Measurements from ENCODE around the gene THBS3. TPM values are rescaled to one million over a fixed set of nuclear protein-coding genes. Genes with fewer than 3 reads are reported as not detected.
A peak's percentile ranks its signal among the peaks of the same experiment; 100 is the strongest.
"Not testable (repeated sequence)": the region's sequence is repeated elsewhere in the genome, so short reads cannot be mapped to it uniquely, and the experiment has no call there.

THBS3 gene
- total RNA-seq, 1 donor from 2014 or later = 40.3 TPM

DNA sequence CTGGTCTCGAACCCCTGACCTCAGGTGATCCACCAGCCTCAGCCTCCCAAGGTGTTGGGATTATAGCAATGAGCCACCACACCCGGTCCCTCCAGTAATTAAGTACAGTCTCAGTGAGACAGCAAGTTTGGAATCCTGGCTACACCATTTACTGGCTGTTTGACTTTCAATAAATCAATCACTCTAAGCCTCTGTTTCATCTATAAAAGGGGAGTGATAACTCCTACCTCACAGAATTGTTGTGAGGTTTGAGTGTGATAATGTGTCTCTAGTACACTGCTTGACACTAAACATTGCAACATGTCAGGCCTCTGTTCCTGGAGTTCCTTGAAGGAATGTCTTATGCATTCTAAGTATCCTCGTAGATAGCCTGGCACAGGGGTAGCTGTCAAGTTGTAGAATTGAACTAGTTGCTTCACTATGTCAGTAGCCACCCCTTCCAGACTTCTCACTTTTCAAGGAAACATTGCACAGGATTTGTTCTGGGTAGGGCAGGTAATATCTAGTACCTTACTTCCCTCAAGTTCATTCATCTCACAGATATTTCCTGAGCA, 35.2 kb upstream of the THBS3 start:
- no peak for DNase-seq (ENCODE audit: low spot score in 2 of 2)
- Histone ChIP-seq H3K27me3 (no peaks in the 10 kb centered on the region), H3K4me1 (peaks cover 3 to 28% of the 10 kb centered on the region in 2 donors), H3K9me3 (no peaks in the 10 kb centered on the region), H3K4me3 (peak overlapping the region; percentile 69 to 80), H3K36me3 (peaks cover 11% of the 10 kb centered on the region in 2 donors), H3K27ac (peak overlapping the region; percentile 83 to 92)
- TF ChIP-seq, protein P1, sequence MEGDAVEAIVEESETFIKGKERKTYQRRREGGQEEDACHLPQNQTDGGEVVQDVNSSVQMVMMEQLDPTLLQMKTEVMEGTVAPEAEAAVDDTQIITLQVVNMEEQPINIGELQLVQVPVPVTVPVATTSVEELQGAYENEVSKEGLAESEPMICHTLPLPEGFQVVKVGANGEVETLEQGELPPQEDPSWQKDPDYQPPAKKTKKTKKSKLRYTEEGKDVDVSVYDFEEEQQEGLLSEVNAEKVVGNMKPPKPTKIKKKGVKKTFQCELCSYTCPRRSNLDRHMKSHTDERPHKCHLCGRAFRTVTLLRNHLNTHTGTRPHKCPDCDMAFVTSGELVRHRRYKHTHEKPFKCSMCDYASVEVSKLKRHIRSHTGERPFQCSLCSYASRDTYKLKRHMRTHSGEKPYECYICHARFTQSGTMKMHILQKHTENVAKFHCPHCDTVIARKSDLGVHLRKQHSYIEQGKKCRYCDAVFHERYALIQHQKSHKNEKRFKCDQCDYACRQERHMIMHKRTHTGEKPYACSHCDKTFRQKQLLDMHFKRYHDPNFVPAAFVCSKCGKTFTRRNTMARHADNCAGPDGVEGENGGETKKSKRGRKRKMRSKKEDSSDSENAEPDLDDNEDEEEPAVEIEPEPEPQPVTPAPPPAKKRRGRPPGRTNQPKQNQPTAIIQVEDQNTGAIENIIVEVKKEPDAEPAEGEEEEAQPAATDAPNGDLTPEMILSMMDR (IDR thresholded peaks at IDR 0.05) = no peak
- intact Hi-C loops (cut with DNase I) = no loop called here

- Histone ChIP-seq H3K27me3 (no peaks in the 10 kb centered on the region), H3K36me3 (peaks cover 11% of the 10 kb centered on the region in 2 donors), H3K4me3 (no peak overlapping the region), H3K27ac (no peak overlapping the region), H3K9me3 (no peaks in the 10 kb centered on the region), H3K4me1 (peaks cover 3 to 28% of the 10 kb centered on the region in 2 donors)
- intact Hi-C loops (cut with DNase I) = no loop called here
- no peak for DNase-seq (ENCODE audit: low spot score in 2 of 2)
- TF ChIP-seq, protein P1 (IDR thresholded peaks at IDR 0.05) = no peak
These were observed 34.2 kb upstream of the THBS3 start for GRCh38 chr1:155241841-155242264.

DNA sequence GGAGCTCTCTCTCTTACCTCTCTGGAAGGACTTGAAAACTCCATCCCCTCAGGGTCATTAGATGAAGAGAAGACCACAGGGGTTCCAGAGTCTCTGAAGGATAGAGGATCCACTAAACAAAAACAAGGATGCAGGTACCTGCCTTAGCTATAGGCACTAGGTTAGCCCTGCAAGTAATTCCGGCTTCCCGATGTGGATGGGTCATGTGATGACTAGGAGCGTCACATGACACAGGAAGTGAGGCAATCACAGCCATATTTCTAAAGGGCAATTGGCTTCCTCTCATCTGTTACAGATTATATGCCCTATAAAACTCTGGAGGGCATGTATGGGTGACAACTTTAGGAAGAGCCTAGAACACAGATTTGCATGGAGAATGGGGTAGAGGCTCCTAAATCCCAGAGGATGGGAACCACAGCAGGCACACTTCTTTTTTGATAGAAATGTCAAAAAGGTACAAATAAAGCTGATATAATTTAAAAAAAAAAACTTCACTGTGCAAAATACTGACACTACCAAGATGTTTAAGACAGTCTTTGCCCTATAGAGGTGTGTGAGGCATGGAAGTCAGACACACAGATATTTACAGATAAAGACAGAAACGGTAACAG, 33.5 kb upstream of the THBS3 start:
- peak in 1 of 2 donors; percentile 87 for DNase-seq (ENCODE audit: low spot score in 2 of 2)
- TF ChIP-seq, protein P1 (IDR thresholded peaks at IDR 0.05) = no peak
- H3K4me1 ChIP-seq = peaks cover 3 to 28% of the 10 kb centered on the region in 2 donors
- peak overlapping the region in 1 of 2 donors; percentile 46 for H3K27ac ChIP-seq
- H3K9me3 ChIP-seq = no peaks in the 10 kb centered on the region
- H3K4me3 ChIP-seq = peak overlapping the region; percentile 54 to 65
- intact Hi-C loops (cut with DNase I) = no loop called here
- peaks cover 18% of the 10 kb centered on the region in 2 donors for H3K36me3 ChIP-seq
- no peaks in the 10 kb centered on the region for H3K27me3 ChIP-seq

DNA sequence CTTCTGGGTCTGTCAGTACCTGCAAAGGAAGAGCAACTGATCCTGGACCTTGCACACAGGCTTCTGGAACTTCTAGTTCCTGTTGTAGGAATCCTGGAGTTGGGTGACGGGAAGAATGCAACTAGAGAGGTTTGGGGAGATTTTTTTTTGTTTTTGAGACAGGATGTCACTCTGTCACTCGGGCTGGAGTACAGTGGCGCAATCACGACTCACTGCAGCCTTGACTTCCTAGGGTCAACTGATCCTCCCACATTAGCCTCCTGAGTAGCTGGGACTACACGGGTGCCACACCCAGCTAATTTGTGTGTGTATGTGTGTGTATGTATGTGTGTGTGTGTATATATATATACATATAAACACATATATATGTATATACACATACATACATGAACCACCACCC, 28.8 kb upstream of the THBS3 start:
- H3K36me3 ChIP-seq = peaks cover 21 to 25% of the 10 kb centered on the region in 2 donors
- H3K4me1 ChIP-seq = peaks cover 6 to 18% of the 10 kb centered on the region in 2 donors
- DNase-seq (ENCODE audit: low spot score in 2 of 2) = no peak
- H3K27ac ChIP-seq = no peak overlapping the region
- intact Hi-C loops (cut with DNase I) = no loop called here
- TF ChIP-seq, protein P1 (IDR thresholded peaks at IDR 0.05) = no peak
- H3K27me3 ChIP-seq = no peaks in the 10 kb centered on the region
- H3K4me3 ChIP-seq = no peak overlapping the region
- no peaks in the 10 kb centered on the region for H3K9me3 ChIP-seq

- DNase-seq (ENCODE audit: low spot score in 2 of 2); H3K27me3 ChIP-seq; H3K9me3 ChIP-seq; H3K27ac ChIP-seq; intact Hi-C loops (cut with DNase I); H3K4me3 ChIP-seq: not testable (repeated sequence)
- Histone ChIP-seq H3K4me1 (peaks cover 3 to 16% of the 10 kb centered on the region in 2 donors), H3K36me3 (peaks cover 21 to 25% of the 10 kb centered on the region in 2 donors)
These were observed 27.7 kb upstream of the THBS3 start for GRCh38 chr1:155235375-155235774.

- H3K4me1 ChIP-seq = peaks cover 3 to 16% of the 10 kb centered on the region in 2 donors
- DNase-seq (ENCODE audit: low spot score in 2 of 2); H3K9me3 ChIP-seq; H3K27ac ChIP-seq; H3K27me3 ChIP-seq; H3K4me3 ChIP-seq; intact Hi-C loops (cut with DNase I): not testable (repeated sequence)
- H3K36me3 ChIP-seq = peaks cover 19 to 25% of the 10 kb centered on the region in 2 donors
These were observed 25.8 kb upstream of the THBS3 start for GRCh38 chr1:155233502-155233901.

DNA sequence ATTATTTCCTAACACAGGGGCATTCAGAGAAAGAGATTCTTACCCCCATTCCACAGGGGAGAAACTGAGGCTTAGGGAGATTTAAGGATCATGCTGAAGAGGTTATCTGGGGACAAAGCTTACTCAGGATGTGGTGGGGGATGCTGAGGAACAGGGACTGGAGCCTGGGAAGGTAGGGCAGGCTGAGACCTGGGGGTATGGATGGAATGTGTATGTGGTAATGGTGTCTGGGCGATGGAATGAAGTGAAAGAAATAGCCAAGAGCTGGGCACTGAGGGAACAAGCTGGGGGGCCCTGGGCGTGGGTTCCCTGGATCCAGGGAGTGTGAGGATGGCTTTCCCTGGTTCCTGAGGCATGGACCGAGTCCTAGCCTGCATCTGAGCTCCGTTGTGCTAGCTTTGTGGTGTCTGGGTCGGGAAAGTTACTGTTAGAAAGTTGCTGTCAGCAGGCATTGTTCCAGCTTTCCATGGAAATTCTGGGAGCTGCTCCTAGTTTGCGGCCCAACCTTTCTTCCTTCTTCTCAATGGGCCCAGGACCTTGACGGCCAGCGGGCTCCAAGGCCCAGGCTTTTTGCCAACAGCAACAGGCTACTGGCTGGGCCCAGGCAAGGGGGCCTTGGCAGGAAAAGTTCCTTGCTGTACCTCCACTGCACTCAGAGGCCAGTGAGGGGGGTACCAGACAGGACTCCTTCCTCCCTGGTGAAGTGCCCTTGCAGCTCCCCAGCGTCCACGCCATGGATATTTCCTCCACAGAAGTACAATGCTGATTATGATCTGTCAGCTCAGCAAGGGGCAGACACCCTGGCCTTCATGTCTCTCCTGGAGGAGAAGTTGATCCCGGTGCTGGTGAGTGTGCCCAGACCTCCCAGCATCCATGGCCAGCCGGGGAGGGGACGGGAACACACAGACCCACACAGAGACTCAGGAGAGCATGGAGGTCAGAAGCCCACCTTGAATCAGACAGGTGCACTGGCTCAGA, 24.6 kb upstream of the THBS3 start:
- H3K4me3 ChIP-seq; DNase-seq (ENCODE audit: low spot score in 2 of 2); H3K9me3 ChIP-seq; H3K27me3 ChIP-seq; intact Hi-C loops (cut with DNase I): not testable (repeated sequence)
- peaks cover 13 to 18% of the 10 kb centered on the region in 2 donors for H3K36me3 ChIP-seq
- peak overlapping the region; percentile 74 to 78 for H3K27ac ChIP-seq
- H3K4me1 ChIP-seq = peaks cover 3 to 21% of the 10 kb centered on the region in 2 donors

DNA sequence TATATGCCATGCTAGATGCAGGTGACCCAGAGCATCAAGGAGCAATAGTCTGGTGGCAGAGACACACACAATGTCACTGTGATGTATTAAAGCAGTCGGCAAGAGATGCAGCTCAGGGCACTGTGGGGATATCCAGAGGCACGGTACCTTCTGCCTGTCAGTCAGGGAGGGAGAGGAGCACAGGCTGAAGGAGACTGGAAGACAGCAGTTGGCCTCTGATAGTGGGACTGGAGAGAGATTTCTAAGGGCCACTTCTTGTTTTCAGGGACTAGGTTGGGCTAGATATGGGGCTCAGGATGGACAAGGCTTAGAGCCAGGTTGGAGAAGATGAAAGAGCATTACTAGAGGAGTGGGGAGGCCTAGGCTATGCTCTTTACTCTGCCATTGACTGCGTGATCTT, 23.6 kb upstream of the THBS3 start:
- H3K36me3 ChIP-seq; H3K9me3 ChIP-seq; DNase-seq (ENCODE audit: low spot score in 2 of 2); H3K27me3 ChIP-seq; intact Hi-C loops (cut with DNase I); H3K4me3 ChIP-seq: not testable (repeated sequence)
- Histone ChIP-seq H3K4me1 (peaks cover 3 to 23% of the 10 kb centered on the region in 2 donors), H3K27ac (peak overlapping the region; percentile 74 to 78)

Measured in ascending aorta (tissue), 2 donors.